ENCODE measurements around the gene TAPBPL.

TAPBPL gene

DNA sequence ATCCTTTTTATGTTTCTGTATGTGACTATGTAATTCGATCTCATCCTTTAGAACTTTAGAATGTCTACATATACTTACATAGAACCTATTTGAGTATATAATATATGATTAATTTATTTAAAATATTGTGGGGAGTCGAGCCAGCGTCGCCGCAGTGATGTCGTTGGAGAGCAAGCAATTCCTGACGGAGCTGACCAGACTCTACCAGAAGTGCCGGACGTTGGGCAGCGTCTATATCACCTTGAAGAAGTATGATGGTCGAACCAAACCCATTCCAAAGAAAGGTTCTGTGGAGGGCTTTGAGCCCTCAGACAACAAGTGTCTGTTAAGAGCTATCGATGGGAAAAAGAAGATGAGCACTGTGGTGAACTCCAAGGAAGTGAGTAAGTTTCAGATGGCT, 13.5 kb upstream of the TAPBPL start:
- no peak for DNase-seq

DNA sequence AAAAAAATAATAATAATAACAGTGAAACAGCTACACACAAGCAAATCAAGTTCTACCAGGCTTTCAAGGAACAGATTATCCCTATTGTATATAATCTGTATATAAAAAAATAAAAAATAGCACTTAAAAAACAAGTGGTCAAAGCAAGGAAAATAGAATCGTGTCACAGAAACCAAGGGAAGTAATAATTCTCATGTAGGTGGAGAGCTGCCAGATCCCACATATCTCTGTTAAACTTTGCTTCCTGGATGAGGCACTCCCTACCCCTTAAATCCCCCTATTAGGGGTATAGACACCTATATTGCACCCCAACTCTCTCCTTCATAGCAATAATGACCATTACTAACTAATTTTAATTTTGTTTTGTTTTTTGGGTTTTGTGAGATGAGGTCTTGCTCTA, 11.5 kb upstream of the TAPBPL start:
- no peak for DNase-seq

GRCh38 chr12:6442836-6443235, 9.0 kb upstream of the TAPBPL start:
- no peak for DNase-seq

- no peak for DNase-seq
Observed at GRCh38 chr12:6443361-6443983, 8.4 kb upstream of the TAPBPL start.

- no peak for DNase-seq
Observed at GRCh38 chr12:6444031-6444430, 7.8 kb upstream of the TAPBPL start.

DNA sequence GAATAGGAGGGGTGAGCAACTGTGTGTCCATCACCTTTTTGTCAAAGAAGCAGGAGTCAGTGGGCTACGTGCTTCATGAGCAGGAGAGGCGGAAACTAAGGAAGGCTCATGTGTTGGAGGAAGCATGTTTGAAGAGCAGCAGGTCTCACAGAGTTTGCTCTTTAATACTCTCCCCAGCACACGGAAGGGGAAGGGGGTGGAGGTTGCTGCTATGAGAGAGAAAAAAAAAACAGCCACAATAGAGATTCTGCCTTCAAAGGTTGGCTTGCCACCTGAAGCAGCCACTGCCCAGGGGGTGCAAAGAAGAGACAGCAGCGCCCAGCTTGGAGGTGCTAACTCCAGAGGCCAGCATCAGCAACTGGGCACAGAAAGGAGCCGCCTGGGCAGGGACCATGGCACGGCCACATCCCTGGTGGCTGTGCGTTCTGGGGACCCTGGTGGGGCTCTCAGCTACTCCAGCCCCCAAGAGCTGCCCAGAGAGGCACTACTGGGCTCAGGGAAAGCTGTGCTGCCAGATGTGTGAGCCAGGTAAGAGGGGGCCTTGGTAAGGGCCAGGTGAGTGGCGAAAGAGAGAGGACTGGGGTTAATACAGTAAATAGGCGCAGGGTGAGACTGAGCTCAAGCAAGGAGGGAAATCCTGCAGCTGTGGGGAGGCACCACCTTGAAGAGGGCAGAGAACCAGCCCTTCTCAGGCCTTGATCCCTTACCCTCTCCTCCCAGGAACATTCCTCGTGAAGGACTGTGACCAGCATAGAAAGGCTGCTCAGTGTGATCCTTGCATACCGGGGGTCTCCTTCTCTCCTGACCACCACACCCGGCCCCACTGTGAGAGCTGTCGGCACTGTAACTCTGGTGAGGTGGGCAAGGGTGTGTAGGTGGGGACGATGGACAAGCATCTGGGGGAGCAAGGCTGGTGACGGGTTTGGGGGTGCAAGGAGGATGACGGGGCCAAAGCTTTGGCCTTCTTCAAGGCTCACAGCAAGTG, 6.8 kb upstream of the TAPBPL start, which contains the start of gene CD27:
CD27 (plus strand) TSS at position 252 of the 985 bp plus-strand sequence; CDS start at position 393, 141 bp downstream.
- DNase-seq, result no peak

- no peak for DNase-seq
Observed at GRCh38 chr12:6450091-6450868, 1.6 kb upstream of the TAPBPL start.

GRCh38 chr12:6450869-6451347, 934 bp upstream of the TAPBPL start:
- no peak for DNase-seq

DNA sequence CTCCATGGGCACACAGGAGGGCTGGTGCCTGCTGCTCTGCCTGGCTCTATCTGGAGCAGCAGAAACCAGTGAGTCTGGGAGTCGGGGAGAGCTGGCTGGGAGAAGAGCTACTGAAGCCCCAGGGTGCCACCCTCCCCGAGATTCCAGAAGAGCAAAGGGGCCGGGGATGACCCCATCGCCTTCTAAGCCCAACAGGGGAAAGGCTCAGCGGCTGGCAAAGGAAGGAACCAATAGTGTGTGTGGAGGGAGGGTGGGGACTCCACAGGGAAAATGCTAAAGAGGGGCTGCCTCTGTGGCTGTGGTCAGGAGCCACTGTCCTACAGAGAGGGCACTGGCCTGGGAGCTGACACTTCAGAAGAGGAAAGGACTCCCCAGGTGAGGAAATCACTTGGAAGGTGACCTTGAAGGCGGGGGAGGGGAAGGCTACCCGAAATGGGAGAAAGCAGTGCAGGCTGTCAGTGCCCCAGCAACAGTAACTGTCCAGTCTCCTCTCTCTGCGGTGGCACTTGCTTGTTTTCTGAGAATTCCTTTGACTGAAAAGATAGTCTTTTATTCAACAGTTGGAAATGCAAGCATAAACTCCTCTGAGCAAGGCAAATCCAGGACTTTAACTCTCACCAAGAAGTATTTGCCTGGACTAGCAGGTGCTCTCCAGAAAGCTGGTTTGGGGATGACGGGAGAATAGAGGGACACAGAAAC, 552 bp downstream of the TAPBPL start:
- DNase-seq, result peak; percentile 12

GRCh38 chr12:6452944-6453630, 1.2 kb downstream of the TAPBPL start:
- no peak for DNase-seq

DNA sequence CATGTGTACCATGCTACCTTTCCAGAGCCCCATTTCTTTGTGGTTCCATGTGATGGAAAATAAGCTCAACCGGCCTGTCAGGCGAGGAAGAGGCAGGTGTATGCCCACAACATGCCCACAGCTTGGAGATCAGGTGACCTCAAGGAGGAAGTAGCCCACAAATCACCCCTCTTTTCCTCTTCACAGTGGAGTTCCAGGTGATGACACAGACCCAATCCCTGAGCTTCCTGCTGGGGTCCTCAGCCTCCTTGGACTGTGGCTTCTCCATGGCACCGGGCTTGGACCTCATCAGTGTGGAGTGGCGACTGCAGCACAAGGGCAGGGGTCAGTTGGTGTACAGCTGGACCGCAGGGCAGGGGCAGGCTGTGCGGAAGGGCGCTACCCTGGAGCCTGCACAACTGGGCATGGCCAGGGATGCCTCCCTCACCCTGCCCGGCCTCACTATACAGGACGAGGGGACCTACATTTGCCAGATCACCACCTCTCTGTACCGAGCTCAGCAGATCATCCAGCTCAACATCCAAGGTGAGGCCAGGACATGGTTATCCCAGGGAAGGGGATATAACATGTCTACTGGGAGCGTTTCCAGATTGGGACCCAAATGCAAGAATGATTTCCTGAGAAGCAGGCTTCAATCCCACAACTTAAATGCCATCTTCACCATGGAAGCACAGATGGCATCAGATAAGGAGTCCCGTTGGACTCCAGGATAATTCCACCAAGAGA, 5.5 kb downstream of the TAPBPL start:
- DNase-seq, result no peak

- DNase-seq, result no peak
Observed at GRCh38 chr12:6458281-6459003, 6.6 kb downstream of the TAPBPL start.

DNA sequence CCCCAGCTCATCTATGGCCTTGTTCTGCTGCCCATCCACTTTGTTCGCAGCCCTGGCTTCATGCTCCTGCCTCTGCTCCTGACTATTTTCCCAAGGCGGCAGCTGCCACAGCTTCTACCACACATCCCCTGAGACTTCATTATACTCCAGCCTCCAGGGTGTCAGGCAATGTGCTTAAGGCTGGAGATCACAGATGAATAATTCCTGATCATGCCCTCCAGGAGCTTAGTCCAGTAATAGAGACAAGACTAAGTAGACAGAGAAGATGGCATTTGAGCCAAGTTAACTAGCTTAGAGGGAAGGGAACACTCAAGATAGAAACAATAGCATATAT, 7.1 kb downstream of the TAPBPL start:
- DNase-seq, result no peak

- DNase-seq, result no peak
Observed at GRCh38 chr12:6460751-6461371, 9.0 kb downstream of the TAPBPL start.

GRCh38 chr12:6461401-6462233, 9.8 kb downstream of the TAPBPL start:
- DNase-seq, result no peak

DNA sequence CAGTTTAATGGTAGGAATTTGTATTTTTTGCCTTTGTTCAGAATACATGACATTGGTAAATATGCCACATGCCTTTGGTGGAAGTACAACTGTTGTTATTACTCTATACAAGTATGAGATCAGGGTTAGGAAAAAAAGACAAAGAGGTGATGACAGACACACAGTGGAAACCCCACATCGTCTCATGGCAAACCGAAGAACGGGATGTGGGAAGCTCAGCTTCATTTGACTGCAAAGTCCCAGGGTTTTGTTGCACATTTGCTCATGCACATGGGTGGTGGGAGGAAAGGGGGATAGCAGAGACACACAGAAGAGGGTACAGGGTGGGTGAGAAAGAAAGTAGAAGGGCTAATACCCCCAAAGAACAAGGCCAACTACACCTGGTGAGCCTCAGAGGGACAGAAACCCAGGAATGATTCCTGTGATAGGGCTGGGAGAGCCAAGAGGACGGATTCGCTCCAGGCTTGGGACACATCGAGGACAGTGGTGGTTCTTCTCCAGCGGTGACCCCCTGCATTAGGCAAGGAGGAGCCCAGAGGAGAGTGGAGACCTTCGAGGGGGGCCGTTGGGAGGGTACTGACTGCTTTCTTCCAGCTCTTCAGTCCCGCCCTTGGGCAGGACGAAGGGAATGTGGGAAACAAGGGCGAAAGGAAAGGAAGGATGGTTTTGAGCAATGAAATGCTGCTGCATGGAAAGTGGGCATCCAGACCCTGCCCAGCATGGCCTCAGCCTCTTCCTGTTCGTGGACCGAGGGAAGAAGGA, 10.6 kb downstream of the TAPBPL start:
- DNase-seq, result no peak

DNA sequence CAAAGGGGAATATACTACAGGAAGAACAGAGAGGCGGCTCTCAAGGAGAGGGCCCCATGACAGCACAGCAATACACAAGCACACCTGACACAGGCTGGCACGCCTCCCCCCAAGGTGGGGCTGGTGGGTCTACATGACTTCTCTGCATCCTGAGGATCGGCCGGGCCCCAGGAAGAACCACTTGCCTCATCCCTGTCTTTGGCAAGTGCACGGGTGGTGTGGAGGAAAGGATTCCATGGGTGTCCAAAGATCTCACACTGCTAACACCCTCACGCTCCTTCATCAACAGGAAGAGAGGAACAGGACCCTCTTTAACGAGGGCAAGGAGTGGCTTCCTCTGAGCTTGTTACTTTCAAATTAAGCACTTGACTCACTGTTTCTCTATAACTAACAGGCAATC, 11.4 kb downstream of the TAPBPL start:
- no peak for DNase-seq

DNA sequence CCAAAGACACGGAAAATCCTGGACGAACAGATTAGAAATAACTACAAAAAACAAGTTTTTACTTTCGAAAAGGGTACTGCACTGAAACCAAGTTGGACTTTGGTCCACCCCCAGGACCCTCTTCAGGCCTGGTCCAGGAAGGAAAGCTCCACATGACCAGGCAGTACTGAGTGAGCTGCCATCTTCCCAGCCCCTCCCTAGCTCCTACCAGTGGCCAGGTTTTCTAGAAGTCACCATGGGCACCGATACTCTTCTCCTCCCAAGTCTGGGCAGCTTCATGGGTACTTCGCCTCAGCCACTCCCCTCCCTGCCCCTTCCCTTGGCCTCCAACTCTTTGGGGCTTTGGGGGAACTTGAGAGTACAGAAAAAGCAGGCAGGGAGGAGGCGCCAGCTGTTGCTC, 12.0 kb downstream of the TAPBPL start:
- DNase-seq, result no peak

Measured in NCI-H1694 (cell line).